ENCODE data around the gene OLFML2A. TPM values are rescaled to one million over a fixed set of nuclear protein-coding genes. Genes with fewer than 3 reads are reported as not detected.

OLFML2A gene
- total RNA-seq, 1 experiment from 2014 or later, result 5.8 TPM

DNA sequence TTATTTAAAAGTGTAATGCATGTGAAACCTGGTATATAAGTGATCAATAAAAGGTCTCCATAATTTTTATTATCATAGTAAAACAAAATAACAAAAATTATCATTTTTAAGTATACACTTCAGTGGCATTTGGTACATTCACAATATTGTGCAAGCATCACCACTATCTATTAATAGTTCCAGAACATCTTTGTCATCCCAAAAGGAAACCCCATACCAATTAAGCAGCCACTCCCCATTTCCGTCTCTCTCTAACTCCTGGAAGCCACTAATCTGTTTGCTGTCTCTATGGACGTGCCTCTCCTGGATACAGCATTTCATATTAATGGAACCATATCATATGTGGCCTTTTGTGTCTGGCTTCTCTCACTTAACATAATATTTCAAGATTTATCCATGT, 7.6 kb downstream of the OLFML2A start:
- no peak overlapping the region for H3K4ac ChIP-seq (ENCODE audit: low read depth, low read length)
- TF ChIP-seq, protein P1, sequence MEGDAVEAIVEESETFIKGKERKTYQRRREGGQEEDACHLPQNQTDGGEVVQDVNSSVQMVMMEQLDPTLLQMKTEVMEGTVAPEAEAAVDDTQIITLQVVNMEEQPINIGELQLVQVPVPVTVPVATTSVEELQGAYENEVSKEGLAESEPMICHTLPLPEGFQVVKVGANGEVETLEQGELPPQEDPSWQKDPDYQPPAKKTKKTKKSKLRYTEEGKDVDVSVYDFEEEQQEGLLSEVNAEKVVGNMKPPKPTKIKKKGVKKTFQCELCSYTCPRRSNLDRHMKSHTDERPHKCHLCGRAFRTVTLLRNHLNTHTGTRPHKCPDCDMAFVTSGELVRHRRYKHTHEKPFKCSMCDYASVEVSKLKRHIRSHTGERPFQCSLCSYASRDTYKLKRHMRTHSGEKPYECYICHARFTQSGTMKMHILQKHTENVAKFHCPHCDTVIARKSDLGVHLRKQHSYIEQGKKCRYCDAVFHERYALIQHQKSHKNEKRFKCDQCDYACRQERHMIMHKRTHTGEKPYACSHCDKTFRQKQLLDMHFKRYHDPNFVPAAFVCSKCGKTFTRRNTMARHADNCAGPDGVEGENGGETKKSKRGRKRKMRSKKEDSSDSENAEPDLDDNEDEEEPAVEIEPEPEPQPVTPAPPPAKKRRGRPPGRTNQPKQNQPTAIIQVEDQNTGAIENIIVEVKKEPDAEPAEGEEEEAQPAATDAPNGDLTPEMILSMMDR (conservative IDR thresholded peaks at IDR 0.05), result no peak
- no peaks in the 10 kb centered on the region for H4K20me1 ChIP-seq (ENCODE audit: control insufficient read depth, insufficient read depth, insufficient read length)
- H3K79me2 ChIP-seq (ENCODE audit: insufficient read depth, low read length), result no peaks in the 10 kb centered on the region
- H3K56ac ChIP-seq (ENCODE audit: insufficient read length, low read depth, low read length), result no peak overlapping the region
- H3K23me2 ChIP-seq (ENCODE audit: insufficient read length, low read depth, low read length, poor library complexity, severe bottlenecking), result no peaks in the 10 kb centered on the region
- no CpG with 5 or more reads among the region's 2 CpGs for WGBS (ENCODE audit: extremely low coverage, insufficient read length, low lambda C conversion rate)
- no peak overlapping the region for H3T11ph ChIP-seq (ENCODE audit: low read length)
- H4K8ac ChIP-seq (replicated peaks; ENCODE audit: insufficient read length, low read depth, low read length), result no peak overlapping the region
- no peaks in the 10 kb centered on the region for H3K79me1 ChIP-seq (ENCODE audit: insufficient read depth, low read depth, low read length, poor library complexity, severe bottlenecking)
- H2BK5ac ChIP-seq (ENCODE audit: insufficient read length, low read length), result no peak overlapping the region
- H3K9ac ChIP-seq (ENCODE audit: extremely low read depth, insufficient read length, low read length), result no peak overlapping the region
- no peak overlapping the region for H2BK15ac ChIP-seq (ENCODE audit: low read depth, low read length)
- no peak for DNase-seq
- no peak overlapping the region for H3K14ac ChIP-seq (ENCODE audit: insufficient read depth, low read length)
- H4K5ac ChIP-seq (ENCODE audit: insufficient read length, low read depth, low read length), result no peak overlapping the region
- peaks cover 5 to 16% of the 10 kb centered on the region in 2 experiments for H3K4me1 Mint-ChIP-seq
- no peak overlapping the region for H2BK20ac ChIP-seq (ENCODE audit: low read depth, low read length, poor library complexity, severe bottlenecking)
- no peak overlapping the region for H2BK120ac ChIP-seq (ENCODE audit: low read depth, low read length, poor library complexity, severe bottlenecking)
- no peaks in the 10 kb centered on the region for H3K27me3 ChIP-seq (ENCODE audit: insufficient read depth, low read length)
- no peaks in the 10 kb centered on the region for H3K9me3 Mint-ChIP-seq
- H4K91ac ChIP-seq (ENCODE audit: insufficient read length, low read depth, low read length), result no peak overlapping the region
- no peak overlapping the region for H2AFZ ChIP-seq (ENCODE audit: low read length)
- H3K4me1 ChIP-seq (ENCODE audit: insufficient read depth, low read length), result peaks cover 5% of the 10 kb centered on the region; the same call in 1 of the 2 replicates
- H2AK5ac ChIP-seq (ENCODE audit: insufficient read length, low read length), result no peak overlapping the region
- no peak overlapping the region for H3K4me3 Mint-ChIP-seq
- no peak overlapping the region for H3K4me2 ChIP-seq (ENCODE audit: insufficient read depth, insufficient read length, low read length)
- H3K18ac ChIP-seq (ENCODE audit: insufficient read length, low read depth, low read length), result no peak overlapping the region
- H3K36me3 Mint-ChIP-seq (ENCODE audit: insufficient read depth in 1 of 3, low read depth in 3 of 3), result no peaks in the 10 kb centered on the region
- H3K23ac ChIP-seq (ENCODE audit: insufficient read length, low read depth, low read length), result no peak overlapping the region
- H3K27ac ChIP-seq (ENCODE audit: insufficient read length, low read depth, low read length), result no peak overlapping the region
- no peak overlapping the region for H2BK12ac ChIP-seq (ENCODE audit: insufficient read length, low read depth, low read length)
- H3K27me3 Mint-ChIP-seq (ENCODE audit: low read depth), result no peaks in the 10 kb centered on the region
- H3K27ac Mint-ChIP-seq, result no peak overlapping the region
- no peaks in the 10 kb centered on the region for H3K9me3 ChIP-seq (ENCODE audit: control insufficient read depth, low read depth, low read length)
